NCI-H146 treated with DMSO at 0.1 percent for 48 hours (cell line): ENCODE data around the gene CDH24.
"Not testable (repeated sequence)": the region's sequence is repeated elsewhere in the genome, so short reads cannot be mapped to it uniquely, and the experiment has no call there.

Source experiments
- DNase-seq: peaks from one replicate; lab custom pipeline; 2025; ENCODE audit not compliant: unreplicated experiment; lab: John Stamatoyannopoulos, UW

CDH24 gene

DNA sequence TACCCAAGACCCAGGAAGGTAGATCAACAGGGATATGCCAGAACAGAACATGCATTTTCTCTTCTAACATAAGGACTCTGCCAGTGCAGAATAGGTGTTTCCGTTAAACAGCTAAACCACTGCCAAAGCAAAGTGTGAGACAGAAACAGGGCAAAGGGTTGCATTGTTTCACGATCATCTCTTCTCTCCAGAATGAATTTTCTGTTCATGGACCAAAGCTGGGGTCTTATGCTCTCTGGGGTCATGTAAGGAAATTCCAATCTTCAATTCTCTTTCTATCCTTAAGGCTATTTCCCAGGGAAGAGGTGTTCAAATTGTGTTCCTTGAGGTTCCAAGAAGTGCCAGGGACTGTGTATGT is 33.5 kb downstream of the CDH24 start:
- no peak for DNase-seq

DNA sequence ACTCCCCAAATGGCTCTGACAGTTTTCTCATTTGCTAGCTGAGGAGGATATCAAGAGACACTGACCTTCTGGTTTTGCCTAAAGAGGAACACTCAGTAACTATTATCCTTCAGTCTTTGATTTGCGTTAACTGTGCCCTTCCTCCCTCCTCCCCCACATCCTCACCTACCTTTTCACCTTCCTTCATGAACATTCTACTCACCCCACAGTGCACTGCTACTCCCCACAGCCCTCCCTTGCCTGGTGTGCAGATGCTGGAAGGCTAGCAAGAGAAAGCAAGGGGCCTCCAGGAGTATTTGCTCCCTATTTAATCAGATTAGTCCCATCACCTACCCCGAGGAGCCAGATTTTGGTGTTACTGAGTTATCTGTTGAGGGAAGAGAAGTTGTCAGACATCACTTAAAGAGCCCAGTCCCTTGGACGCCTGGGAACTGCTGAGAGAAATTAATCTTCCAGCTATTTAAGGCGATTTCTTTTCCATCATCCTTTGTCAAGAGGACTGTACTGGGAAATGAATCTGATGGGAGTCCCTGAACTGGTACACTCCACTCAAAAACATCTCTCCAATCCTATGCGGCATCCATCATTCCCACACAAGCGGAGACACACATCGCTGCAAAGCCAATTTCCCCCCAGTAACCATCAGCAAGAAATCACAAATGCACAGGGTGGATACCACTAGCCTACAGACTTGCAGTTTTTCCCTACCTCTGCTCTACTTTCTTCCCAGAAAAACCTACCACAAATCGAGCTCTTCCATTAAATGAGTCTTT is 34.1 kb downstream of the CDH24 start:
- DNase-seq: no peak

GRCh38 chr14:23021889-23022442 is 35.4 kb downstream of the CDH24 start:
- no peak for DNase-seq

- DNase-seq: no peak
Measured at GRCh38 chr14:23021434-23021833, 35.9 kb downstream of the CDH24 start.

DNA sequence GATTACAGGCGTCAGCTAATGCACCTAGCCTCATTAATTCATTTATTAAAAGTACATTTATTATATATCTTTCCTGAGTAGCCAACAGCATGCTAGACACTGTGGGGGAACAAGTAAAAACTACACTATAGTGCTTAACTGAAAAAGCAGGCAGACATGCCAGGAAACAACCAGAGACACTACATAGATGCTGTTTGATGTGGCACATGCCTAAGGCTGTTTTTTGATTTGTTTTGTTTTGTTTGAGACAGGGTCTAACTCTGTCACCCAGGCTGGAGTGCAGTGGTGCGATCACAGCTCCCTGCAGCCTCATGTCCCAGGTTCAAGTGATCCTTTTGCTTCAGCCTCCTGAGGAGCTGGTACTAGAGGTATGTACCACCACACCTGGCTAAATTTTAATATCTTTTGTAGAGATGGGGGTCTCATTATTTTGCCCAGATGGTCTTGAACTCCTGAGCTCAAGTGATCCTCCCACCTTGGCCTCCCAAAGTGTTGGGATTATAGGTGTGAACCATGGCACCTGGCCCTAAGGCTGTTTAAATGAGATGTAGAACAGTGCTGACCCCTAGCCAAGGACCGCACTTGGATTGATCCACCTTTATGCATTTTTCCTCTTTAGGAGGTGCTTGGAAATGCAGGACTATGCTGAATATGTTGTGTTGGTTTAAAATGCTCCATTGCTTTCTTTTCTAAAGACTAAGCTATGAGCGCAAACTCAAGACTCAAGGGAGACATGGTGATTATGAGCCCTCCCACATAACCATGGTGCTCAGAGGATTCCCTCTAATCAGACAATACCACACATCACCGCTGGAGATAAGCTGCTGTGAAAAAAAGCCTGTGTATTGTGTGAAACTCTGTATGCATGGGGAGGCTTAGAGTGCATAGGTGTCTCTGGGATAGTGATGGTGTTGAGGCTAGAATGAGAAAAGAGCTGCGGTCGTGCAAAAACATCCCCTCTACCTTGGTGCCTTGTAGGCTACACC is 36.9 kb downstream of the CDH24 start:
- DNase-seq: no peak

DNA sequence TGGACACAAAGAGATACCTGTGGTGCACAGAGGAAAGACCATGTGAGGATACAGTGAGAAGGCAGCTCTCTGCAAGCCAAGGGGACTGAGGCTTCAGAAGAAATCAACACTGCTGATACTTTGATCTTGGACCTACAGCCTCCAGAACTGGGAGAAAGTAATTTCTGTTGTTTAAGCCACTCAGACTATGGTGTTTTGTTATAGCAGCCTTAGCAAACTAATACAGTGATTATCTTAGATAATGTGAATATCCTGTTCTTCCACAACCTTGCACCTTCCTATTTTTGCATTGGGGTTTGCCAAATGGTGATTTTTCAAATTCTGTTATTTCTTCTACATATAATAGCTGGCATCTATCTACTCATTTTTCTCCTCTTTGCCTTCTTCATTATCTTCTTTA is 39.2 kb downstream of the CDH24 start:
- no peak for DNase-seq

- no peak for DNase-seq
Measured at GRCh38 chr14:23017091-23017490, 40.2 kb downstream of the CDH24 start.

DNA sequence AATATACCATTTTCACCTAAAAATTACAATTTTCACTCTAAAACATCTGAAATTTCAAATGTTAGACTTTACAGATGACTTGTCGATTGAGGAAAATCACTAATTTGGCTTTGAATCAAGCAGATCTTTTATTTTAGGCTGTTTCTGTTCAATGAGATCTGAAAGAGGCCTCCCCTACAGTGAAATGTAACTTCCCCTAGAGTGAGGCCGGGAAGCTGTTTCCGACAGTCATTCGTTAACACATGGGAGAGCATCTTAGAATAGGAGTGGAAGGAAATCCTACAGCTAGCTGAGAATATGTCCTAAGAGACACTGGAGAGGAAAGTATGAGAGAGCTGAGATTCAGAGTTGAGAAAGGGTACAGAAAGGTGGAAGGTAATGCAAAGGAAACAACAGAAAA is 41.7 kb downstream of the CDH24 start:
- no peak for DNase-seq

DNA sequence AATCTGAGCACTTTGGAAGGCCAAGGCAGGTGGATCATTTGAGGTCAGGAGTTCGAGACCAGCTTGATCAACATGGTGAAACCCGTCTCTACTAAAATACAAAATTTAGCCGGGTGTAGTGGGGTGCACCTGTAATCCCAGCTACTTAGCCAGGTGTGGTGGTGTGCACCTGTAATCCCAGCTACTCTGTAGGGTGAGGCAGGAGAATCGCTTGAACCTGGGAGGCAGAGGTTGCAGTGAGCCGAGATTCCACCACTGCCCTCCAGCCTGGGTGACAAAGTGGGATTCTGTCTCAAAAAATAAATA is 43.6 kb downstream of the CDH24 start:
- DNase-seq: not testable (repeated sequence)

DNA sequence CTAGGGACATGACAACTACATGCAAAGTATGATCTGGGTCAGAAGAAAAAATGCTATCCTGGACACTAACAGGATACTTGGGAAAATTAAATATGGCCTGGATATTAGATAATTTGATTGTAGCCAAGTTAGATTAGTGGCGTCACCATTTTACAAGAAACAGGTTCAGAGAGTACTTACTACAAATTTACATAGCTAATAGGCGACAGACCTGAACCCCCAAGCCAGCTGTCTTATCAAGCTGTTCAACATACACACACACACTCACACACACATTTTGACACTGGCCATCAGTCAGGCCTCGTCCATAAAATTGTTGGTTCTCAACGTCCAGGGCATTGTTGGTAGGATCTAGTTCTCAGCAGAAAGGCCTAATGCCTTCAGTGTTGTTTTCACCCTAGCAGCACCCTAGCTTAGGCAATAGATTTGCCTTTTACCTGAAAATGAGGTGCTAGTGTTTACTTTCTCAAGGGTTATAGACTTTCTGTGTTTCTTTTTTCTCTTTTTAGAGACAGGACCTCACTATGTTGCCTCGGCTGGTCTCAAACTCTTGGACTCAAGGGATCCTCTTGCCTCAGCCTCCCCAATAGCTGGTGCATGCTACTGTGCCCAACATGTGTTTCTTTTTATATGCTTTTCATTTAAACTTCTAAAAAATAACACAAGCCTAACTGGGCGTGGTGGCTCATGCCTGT is 44.1 kb downstream of the CDH24 start:
- DNase-seq: no peak

DNA sequence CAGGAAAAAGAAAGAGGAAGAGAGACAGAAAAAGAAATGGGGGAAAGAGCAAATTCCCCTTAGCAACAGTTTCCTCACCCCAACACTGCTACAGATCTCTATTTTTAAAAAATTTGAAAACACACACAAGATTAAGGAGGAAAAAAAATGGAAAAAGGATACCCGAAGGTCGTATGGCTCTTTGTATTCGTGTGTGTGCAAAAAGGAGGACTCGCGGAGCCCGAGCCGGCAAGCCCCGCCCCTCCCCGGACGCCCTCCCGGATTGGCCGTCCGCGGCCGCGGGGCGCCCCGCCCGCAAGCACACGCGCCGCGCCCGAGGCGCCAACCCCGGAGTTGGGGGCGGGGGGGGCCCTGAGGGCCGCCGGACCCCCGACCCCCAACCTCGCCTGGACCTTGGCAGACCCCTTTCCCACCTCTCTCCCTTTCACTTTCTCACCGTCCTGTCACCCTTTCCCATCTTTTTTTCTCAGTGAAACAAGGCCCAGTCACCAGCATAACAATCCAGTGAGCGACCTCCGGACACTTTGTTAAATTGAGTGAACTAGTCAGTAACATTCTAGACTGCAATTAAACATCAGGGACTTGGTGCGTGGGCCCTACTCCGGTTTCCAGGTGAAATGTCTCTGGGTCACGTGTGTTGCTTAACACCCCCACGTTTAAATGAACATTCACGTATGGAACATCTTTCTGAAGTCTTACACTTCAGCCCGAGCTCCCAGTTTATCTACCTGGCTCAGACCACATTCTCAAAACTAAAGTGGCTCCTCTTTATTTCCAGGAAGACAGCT is 47.2 kb downstream of the CDH24 start, which contains the start of gene C14orf93:
TSS of gene C14orf93 (minus strand) at position 205 of the 788 bp plus-strand sequence. CDS start 11,120 bp downstream, outside the sequence.
- DNase-seq: peak; percentile 60

- DNase-seq: no peak
Measured at GRCh38 chr14:23009483-23009938, 47.8 kb downstream of the CDH24 start.

DNA sequence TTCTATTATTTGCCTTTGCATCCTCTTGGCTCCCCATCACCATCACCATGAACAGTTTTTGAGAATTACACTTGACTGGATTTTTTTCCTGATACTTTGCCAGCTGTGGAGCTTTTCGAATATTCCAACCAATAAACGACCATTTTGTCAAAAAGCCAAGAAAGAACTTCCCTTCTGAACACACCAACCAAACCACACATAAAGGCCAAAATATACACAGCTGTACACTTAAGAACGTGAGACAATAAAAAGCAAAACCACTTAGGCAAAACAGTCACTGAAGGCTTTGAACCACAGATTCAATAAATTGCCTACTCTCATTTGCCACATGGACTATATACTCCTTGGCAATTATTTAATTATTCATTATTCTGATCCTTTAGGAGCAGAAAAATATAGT is 48.5 kb downstream of the CDH24 start:
- DNase-seq: no peak

- peak; percentile 93 for DNase-seq
Measured at GRCh38 chr14:23006544-23007419, 50.5 kb downstream of the CDH24 start.

- DNase-seq: peak; percentile 12
Measured at GRCh38 chr14:23006188-23006534, 51.2 kb downstream of the CDH24 start.

DNA sequence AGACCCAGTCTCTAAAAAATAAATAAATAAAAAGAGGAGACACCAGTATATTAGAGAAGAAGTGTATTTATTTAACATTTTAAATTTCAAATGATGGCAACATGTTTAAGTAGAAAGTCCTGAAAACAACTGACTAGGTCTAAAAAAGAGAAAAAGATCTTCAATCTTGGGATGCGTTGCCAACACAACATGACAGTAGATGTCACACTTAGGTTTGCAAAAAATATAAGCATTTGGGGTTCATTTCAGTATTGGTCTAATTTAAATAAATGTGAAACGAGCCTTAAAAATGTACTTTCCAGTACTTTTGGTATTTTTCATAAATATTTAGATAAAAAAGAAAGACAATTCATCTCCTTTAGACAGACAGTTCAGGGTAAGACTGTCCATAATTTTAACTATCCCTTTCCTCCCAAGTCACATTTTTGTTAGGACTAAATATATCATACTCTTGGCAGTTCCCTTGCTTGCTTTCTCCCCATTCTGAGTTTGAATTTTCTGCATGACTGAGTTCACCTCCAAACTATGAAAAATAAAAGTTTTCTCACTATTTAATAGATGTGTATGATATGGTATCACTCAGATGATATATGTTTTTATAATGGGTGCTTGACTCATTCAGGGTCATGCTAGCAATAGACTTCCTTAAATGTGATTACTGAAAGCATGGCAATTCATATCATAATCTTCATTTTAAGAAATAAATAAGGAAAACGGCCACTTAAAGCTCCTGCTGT is 51.7 kb downstream of the CDH24 start:
- DNase-seq: no peak

DNA sequence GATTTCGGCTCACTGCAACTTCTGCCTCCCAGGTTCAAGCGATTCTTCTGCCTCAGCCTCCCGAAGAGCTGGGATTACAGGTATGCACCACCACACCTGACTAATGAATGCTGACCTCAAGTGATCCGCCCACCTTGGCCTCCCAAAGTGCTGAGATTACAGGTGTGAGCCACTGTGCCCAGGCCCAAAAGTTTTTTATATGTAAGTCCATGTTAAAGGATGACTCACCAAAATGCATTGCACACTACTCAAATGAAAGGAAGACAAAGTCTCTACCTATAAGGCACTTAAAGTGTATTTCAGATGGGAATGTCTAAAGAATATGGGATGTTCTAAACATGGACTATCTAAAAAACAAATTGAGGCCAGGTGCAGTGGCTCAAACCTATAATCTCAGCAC is 53.0 kb downstream of the CDH24 start:
- DNase-seq: not testable (repeated sequence)

DNA sequence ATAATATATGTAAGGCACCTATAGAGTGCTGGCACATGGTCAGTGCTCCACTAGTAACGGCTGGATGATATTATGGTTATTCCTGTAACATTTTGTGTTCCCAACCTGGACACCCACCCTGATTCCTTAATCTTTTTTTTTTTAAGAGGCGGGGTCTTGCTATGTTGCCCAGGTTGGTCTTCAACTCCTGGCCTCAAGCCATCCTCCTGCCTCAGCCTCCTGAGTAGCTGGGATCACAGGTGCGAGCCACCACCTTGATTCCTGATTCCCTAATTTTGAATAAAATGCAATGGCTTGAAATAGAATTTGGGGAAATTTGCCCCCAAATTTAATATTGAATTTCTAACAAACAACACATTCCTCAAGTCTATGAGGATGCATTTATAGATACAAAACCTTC is 54.7 kb downstream of the CDH24 start:
- DNase-seq: no peak

- no peak for DNase-seq
Measured at GRCh38 chr14:23000860-23001259, 56.5 kb downstream of the CDH24 start.
